Stomach smooth muscle (tissue), 2 donors: ENCODE results near the gene GOLGA6L26.
A peak's percentile ranks its signal among the peaks of the same experiment; 100 is the strongest.
"Not testable (repeated sequence)": the region's sequence is repeated elsewhere in the genome, so short reads cannot be mapped to it uniquely, and the experiment has no call there.

Experiments used
- H3K27ac ChIP-seq: one replicate; pipeline ENCODE4 v1.7.0; 2013; ENCODE audit warnings: mild to moderate bottlenecking, low read length, inconsistent platforms
- H3K27me3 ChIP-seq, 2 donors: one replicate each; pipeline ENCODE4 v1.7.0; 2013; ENCODE audit warnings: low read length in 2 of 2; ENCODE audit not compliant: insufficient read depth in 2 of 2, control insufficient read depth in 1 of 2
- H3K36me3 ChIP-seq, 2 donors: one replicate each; pipeline ENCODE4 v1.7.0; 2013; ENCODE audit warnings: low read length in 2 of 2; ENCODE audit not compliant: control insufficient read depth in 2 of 2, insufficient read depth in 2 of 2
- H3K4me1 ChIP-seq: one replicate; pipeline ENCODE4 v1.7.0; 2013; ENCODE audit warnings: low read length; ENCODE audit not compliant: control insufficient read depth, insufficient read depth
- H3K4me3 ChIP-seq, 2 donors: one replicate each; pipeline ENCODE4 v1.7.0; 2013; ENCODE audit warnings: low read length in 2 of 2
- H3K9ac ChIP-seq, 2 donors: one replicate each; pipeline ENCODE4 v1.7.0; 2013; ENCODE audit warnings: low read length in 2 of 2, mild to moderate bottlenecking in 1 of 2
- H3K9me3 ChIP-seq, 2 donors: one replicate each; pipeline ENCODE4 v1.7.0; 2013; ENCODE audit warnings: low read length in 2 of 2; ENCODE audit not compliant: control insufficient read depth in 2 of 2
- donor health status: healthy.
- donor health status: Pancreatic carcinoma.

GOLGA6L26 gene

DNA sequence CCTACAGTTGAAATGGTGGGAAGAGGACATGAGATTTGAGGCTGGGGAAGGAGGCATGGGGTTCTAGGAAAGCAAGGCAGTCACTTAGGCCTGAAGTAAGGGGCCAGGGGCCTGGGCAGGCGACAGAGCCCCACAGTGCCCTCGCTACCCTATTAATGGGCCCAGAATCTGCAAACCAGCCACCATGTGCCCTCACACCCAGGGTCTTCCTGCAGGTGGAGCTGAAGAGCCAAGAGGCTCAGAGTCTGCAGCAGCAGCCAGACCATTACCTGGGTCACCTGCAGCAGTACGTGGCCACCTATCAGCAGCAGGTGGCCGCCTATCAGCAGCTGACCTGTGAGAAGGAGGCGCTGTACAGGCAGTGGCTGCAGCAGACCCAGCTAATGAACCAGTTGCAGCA, 28.6 kb upstream of the GOLGA6L26 start:
- H3K4me1 ChIP-seq, H3K36me3 ChIP-seq, H3K27me3 ChIP-seq, H3K9ac ChIP-seq, H3K27ac ChIP-seq, H3K4me3 ChIP-seq, H3K9me3 ChIP-seq: not testable (repeated sequence)

DNA sequence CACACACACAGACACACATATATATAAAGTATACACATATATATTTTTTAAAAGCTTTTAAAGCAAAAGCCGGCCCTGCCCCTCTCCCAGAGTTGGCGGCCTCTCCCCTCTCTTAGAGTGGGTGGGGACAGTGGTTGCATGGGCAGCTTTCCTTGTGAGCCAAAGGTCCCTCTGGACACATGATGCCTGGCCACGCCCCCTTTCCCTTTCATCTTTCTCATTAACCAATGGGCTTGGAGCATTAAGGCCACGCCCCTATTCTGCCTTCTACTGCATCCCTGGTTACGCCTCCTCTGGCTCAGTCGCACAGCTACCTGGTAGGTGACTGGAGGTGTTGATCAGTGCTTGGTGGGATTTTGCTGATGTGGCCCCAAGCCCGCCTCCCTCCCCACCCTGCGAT, 20.5 kb upstream of the GOLGA6L26 start, which contains the start of gene GOLGA8S:
Gene GOLGA8S, plus strand, starts transcription at position 301 of the 400 bp plus-strand sequence. Its CDS starts 62 bp downstream, at position 363.
- H3K9ac ChIP-seq, H3K27me3 ChIP-seq, H3K27ac ChIP-seq, H3K4me3 ChIP-seq, H3K36me3 ChIP-seq, H3K9me3 ChIP-seq, H3K4me1 ChIP-seq: not testable (repeated sequence)

DNA sequence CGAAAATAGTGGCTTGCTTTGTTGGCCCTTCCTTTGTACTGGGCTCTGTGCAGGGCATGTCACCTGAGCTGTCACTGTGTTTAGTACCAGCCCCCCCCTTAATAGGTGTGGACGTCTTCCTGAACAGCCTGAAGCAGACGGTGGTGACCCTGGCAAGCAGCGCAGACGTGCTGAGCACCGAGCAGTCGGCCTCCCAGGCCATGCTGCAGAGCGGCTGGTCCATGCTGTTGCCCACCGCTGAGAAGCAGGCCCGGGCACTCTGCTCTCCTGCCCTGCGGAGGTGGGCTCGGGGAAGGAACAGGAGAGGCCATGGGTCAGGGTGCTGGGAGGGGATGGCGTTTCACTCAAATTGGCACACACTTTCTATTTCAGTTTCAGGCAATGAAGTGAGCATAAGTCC, 22.8 kb downstream of the GOLGA6L26 start:
- H3K27ac ChIP-seq, H3K4me3 ChIP-seq, H3K4me1 ChIP-seq, H3K9ac ChIP-seq, H3K9me3 ChIP-seq, H3K27me3 ChIP-seq: not testable (repeated sequence)
- peaks cover 22 to 28% of the 10 kb centered on the region in 2 donors for H3K36me3 ChIP-seq

DNA sequence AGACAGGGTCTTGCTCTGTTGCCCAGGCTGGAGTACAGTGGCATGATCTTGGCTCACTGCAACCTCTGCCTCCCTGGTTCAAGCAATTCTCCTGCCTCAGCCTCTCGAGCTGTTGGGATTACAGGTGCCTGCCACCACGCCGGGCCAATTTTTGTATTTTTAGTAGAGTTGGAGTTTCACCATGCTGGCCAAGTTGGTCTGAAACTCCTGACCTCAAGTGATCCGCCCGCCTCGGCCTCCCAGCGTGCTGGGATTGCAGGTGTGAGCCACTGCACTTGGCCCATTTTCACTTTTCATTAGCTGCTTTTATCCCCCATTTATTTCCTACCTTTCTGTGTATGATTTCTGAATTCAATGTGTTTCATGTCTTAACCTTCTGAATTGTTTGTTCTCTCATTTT, 28.1 kb downstream of the GOLGA6L26 start:
- peaks cover 17 to 24% of the 10 kb centered on the region in 2 donors for H3K36me3 ChIP-seq
- H3K27ac ChIP-seq, H3K27me3 ChIP-seq, H3K9ac ChIP-seq, H3K4me3 ChIP-seq, H3K9me3 ChIP-seq, H3K4me1 ChIP-seq: not testable (repeated sequence)

DNA sequence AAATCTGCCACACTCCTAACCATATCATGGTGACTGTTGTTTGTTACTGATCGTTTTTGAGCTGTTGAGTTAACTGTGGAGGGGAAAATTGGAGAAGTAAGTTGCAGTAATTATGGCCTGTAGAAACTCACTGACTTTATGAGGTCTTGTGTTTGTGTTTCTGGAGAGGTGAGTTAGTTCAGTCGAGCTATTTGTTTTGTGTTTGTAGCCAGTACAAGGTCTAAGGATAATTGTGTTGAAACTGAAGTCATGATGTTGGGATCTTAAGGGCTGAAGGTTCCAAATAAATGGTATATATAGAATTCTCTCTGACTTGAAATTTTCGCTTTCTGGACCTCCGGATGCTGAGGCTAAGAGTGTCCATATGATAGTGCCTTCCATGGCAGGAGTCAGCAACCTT, 29.2 kb downstream of the GOLGA6L26 start:
- not testable (repeated sequence) for H3K4me1 ChIP-seq, H3K9ac ChIP-seq, H3K27ac ChIP-seq, H3K9me3 ChIP-seq, H3K27me3 ChIP-seq
- H3K36me3 ChIP-seq: peaks cover 9 to 14% of the 10 kb centered on the region in 2 donors
- peak overlapping the region in 1 of 2 donors; percentile 8 for H3K4me3 ChIP-seq

DNA sequence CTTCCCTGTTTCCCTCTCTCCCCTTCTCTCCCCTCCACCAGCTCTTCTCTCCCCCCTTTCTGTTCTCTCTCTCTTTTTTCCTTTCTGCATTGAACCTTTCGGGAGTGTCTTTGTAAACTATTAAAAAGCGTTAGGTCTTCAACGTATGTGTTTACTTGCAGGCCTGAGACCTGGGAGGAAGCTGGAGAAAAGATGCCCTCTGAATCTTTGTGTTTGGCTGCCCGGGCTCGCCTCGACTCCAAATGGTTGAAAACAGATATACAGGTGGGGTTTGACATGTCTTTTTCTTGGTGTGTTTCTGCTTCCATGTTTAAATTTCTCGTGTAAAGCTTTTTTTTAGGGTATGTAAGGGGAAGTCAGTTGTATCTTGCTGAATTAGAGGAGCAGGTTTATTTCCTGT, 29.7 kb downstream of the GOLGA6L26 start:
- not testable (repeated sequence) for H3K27ac ChIP-seq

DNA sequence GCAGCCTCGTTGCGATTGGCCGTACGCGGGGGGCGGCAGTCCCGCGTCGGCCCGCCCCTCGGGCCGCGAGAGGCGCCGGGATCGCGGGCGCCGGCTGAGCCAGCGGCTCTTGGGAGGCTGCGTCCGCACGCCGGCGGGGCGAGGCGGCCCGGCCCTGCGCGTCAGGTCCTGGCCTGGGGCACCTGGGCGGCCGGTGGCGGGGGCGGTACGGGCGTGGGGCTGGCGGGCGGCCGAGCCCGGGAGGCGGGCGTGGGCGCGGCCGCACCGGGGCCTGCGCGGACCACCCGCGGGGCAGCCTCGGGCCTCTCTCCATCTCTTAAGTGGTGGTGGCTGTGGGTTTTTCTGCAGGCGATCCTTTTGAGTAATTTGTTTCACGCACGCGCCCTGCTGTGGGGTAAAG, 30.3 kb downstream of the GOLGA6L26 start:
- not testable (repeated sequence) for H3K4me1 ChIP-seq, H3K27ac ChIP-seq
- H3K9ac ChIP-seq: peak overlapping the region in 1 of 2 donors; percentile 60

More for the DNA sequence above, 29.7 kb downstream of the GOLGA6L26 start:
- H3K4me1 ChIP-seq, H3K27me3 ChIP-seq, H3K9me3 ChIP-seq: not testable (repeated sequence)
- Histone ChIP-seq H3K4me3 (peak overlapping the region; percentile 49 to 67), H3K9ac (peak overlapping the region; percentile 60 to 64), H3K36me3 (peaks cover 6 to 13% of the 10 kb centered on the region in 2 donors)

DNA sequence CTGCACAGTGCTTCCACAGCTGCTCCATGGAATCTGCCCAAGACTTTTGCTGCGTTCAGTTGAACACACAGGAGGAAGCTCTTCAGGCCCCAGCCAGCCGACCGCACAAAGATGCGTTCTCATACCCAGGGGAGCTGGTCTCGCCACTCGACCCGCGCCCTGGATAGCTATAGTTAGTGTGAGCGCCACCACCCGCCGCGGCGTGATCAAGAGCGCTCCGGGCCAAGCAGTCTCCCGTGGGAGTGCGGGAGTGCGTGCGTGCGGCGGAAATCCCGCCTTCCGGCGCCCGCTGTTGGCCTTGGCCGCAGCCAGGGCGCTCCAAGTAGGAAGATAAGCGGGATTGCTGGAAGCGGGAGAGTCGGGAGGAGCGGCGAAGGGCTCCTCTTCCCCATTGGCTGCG, 30.8 kb downstream of the GOLGA6L26 start:
- H3K4me1 ChIP-seq, H3K9ac ChIP-seq, H3K27ac ChIP-seq, H3K27me3 ChIP-seq, H3K36me3 ChIP-seq, H3K9me3 ChIP-seq: not testable (repeated sequence)
- H3K4me3 ChIP-seq: peak overlapping the region in 1 of 2 donors; percentile 29

More for the DNA sequence above, 30.3 kb downstream of the GOLGA6L26 start:
- peak overlapping the region in 1 of 2 donors; percentile 67 for H3K4me3 ChIP-seq
- not testable (repeated sequence) for H3K27me3 ChIP-seq, H3K36me3 ChIP-seq, H3K9me3 ChIP-seq
